SW 1271 (cell line): ENCODE data around the gene RGMA.

Experiments used
- DNase-seq, 2 experiments: peaks; one replicate each; lab custom pipeline; 2025; lab: John Stamatoyannopoulos, UW

RGMA gene

GRCh38 chr15:93091465-93091864 is 2.5 kb upstream of the RGMA start:
- no peak for DNase-seq

- DNase-seq = no peak
Observed at GRCh38 chr15:93089727-93090305, 805 bp upstream of the RGMA start.

- DNase-seq = peak in 1 of 2 experiments; percentile 31
Observed at GRCh38 chr15:93088200-93088980, 621 bp downstream of the RGMA start.

- DNase-seq = peak in 1 of 2 experiments; percentile 66
Observed at GRCh38 chr15:93087825-93088199, 1.2 kb downstream of the RGMA start.

GRCh38 chr15:93086791-93087190 is 2.2 kb downstream of the RGMA start:
- DNase-seq = no peak

- DNase-seq = no peak
Observed at GRCh38 chr15:93085692-93086091, 3.3 kb downstream of the RGMA start.

- no peak for DNase-seq
Observed at GRCh38 chr15:93082861-93083260, 6.2 kb downstream of the RGMA start.

GRCh38 chr15:93081399-93081798 is 7.6 kb downstream of the RGMA start:
- DNase-seq = no peak

GRCh38 chr15:93080451-93080850 is 8.6 kb downstream of the RGMA start:
- no peak for DNase-seq

- no peak for DNase-seq
Observed at GRCh38 chr15:93076875-93077274, 12.1 kb downstream of the RGMA start.

- DNase-seq = no peak
Observed at GRCh38 chr15:93076217-93076616, 12.8 kb downstream of the RGMA start.

- no peak for DNase-seq
Observed at GRCh38 chr15:93074599-93074998, 14.4 kb downstream of the RGMA start.

- DNase-seq = no peak
Observed at GRCh38 chr15:93073465-93073952, 15.5 kb downstream of the RGMA start.

GRCh38 chr15:93072411-93073394 is 16.3 kb downstream of the RGMA start:
- DNase-seq = peak in 1 of 2 experiments; percentile 25

GRCh38 chr15:93072011-93072410 is 17.0 kb downstream of the RGMA start:
- no peak for DNase-seq

GRCh38 chr15:93071469-93071936 is 17.5 kb downstream of the RGMA start:
- no peak for DNase-seq

GRCh38 chr15:93070551-93071296 is 18.3 kb downstream of the RGMA start:
- DNase-seq = no peak

GRCh38 chr15:93070132-93070531 is 18.9 kb downstream of the RGMA start:
- no peak for DNase-seq

GRCh38 chr15:93068581-93069199 is 20.3 kb downstream of the RGMA start:
- no peak for DNase-seq

- no peak for DNase-seq
Observed at GRCh38 chr15:93067649-93068085, 21.3 kb downstream of the RGMA start.
